Lower leg skin (tissue), 3 donors: Measurements from ENCODE around the gene FAM199X.

ENCODE experiments used
- POLR2A ChIP-seq, 2 donors: fragments of 450-650 bp; IDR thresholded peaks; one replicate each; pipeline ENCODE4 v1.6.1; 2016 to 2017; ENCODE audit warnings: antibody characterized with exemption in 2 of 2, mild to moderate bottlenecking in 1 of 2, moderate library complexity in 1 of 2
- TF ChIP-seq, protein P1 (sequence below), 3 donors: fragments of 450-650 bp; IDR thresholded peaks; one replicate each; pipeline ENCODE4 v1.5.1; 2016; ENCODE audit warnings: antibody characterized with exemption in 3 of 3, mild to moderate bottlenecking in 3 of 3, moderate library complexity in 2 of 3

DNA sequence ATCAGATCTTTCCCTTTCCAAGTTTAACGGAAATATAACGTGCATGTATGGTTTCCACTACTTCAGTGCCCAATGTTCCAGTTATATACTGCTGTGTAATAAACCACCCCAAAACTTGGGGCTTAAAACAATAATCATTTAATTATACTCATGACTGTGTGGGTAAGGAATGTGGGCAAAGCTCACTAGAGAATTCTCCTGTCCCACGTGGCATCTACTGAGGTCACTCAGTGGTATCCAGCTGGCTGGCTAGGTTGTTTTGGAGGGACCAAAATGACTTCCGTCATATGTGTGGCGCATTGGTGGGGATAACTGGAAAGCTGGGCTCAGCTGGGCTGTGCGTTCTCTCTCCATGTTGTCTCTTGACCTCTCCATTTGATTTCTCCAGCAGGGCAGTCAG is 35.4 kb upstream of the FAM199X start:
- TF ChIP-seq, protein P1, sequence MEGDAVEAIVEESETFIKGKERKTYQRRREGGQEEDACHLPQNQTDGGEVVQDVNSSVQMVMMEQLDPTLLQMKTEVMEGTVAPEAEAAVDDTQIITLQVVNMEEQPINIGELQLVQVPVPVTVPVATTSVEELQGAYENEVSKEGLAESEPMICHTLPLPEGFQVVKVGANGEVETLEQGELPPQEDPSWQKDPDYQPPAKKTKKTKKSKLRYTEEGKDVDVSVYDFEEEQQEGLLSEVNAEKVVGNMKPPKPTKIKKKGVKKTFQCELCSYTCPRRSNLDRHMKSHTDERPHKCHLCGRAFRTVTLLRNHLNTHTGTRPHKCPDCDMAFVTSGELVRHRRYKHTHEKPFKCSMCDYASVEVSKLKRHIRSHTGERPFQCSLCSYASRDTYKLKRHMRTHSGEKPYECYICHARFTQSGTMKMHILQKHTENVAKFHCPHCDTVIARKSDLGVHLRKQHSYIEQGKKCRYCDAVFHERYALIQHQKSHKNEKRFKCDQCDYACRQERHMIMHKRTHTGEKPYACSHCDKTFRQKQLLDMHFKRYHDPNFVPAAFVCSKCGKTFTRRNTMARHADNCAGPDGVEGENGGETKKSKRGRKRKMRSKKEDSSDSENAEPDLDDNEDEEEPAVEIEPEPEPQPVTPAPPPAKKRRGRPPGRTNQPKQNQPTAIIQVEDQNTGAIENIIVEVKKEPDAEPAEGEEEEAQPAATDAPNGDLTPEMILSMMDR (IDR thresholded peaks at IDR 0.05) = no peak
- TF ChIP-seq POLR2A (IDR thresholded peaks at IDR 0.05) = no peak
